GM18498 (cell line): ENCODE data around the gene OR2A25.
"Not testable (repeated sequence)": the region's sequence is repeated elsewhere in the genome, so short reads cannot be mapped to it uniquely, and the experiment has no call there.

Experiments
- ATAC-seq: cut with Tn5 transposase; IDR thresholded peaks from one replicate; pipeline ENCODE4 v1.9.1; 2021; ENCODE audit warnings: mild to moderate bottlenecking, moderate library complexity; ENCODE audit not compliant: unreplicated experiment

Gene OR2A25, protein sequence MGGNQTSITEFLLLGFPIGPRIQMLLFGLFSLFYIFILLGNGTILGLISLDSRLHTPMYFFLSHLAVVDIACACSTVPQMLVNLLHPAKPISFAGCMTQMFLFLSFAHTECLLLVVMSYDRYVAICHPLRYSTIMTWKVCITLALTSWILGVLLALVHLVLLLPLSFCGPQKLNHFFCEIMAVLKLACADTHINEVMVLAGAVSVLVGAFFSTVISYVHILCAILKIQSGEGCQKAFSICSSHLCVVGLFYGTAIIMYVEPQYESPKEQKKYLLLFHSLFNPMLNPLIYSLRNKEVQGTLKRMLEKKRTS

DNA sequence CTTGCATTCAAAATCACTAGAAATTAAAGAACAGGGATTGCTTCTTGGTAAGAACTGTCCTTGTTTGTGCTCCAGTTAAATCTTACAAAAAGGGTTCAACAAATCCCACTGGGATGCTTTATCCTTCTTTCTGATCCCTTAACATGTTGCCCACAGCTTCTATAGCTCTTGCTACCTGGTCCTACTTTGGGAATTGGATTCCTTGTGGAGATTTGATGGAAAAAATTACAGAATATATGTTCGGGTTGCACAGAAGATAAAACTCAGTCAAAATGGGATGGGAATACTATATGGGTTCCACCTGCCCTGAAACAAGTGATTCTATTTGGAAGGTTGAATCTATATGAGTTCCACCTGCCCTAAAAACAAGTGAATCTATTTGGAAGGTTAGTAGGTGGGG lies at the start of gene OR2A25:
OR2A25 (plus strand) TSS at position 301 of the 400 bp plus-strand sequence. CDS start 4,409 bp downstream, outside the sequence.
- no peak for ATAC-seq

- no peak for ATAC-seq
These were observed 49.3 kb upstream of the OR2A25 start for GRCh38 chr7:144020340-144020739.

- ATAC-seq = no peak
These were observed 47.4 kb upstream of the OR2A25 start for GRCh38 chr7:144022169-144022568.

- no peak for ATAC-seq
These were observed 46.3 kb upstream of the OR2A25 start for GRCh38 chr7:144023171-144023827.

- ATAC-seq = no peak
These were observed 45.4 kb upstream of the OR2A25 start for GRCh38 chr7:144024213-144024612.

DNA sequence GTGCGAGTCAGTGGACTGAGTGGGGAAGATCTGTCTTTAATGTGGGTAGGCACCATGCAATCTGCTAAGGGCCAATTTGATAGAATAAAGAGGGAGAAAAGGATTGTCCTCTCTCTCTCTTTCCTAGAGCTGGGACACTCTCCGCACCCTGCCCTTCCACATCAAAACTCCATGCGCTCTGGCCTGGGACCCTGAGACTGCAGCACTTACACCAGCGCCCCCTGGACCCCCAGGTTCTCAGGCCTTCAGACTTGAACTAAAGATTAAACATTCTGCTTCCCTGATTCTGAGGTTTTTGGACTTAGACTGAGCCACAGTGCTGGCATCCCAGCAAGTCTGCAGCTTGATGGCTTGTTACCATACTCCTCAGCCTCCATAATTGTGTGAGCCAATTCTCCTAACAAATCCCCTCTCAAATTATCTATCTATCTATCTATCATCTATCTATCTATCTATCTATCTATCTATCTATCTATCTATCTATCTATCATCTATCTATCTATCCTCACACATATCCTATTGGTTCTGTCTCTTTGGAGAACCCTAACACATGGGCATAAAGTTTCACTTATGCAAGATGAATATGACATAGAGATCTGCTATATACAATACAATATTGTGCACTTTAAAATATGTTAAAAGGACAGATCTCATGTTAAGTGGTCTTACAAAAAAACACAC lies 43.3 kb upstream of the OR2A25 start:
- no peak for ATAC-seq

DNA sequence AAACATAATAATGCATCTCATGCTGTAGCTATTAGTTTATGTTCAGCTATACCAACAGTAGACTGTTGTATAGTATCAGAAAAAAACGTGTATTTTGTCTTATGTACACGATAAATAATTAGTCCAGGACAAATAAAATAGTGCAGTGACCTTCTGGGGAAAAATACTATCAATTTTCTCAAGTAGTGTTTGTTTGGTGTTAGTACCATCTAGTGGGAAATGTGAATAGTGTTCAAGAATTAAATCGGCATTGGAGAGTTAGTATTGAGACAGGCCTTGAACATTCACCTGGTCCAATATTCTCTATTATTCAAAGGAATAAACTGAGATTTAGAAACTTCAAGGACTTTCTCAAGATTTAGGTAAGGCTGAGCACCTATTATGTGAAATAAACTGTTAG lies 42.5 kb upstream of the OR2A25 start:
- ATAC-seq = no peak

- ATAC-seq = no peak
These were observed 41.6 kb upstream of the OR2A25 start for GRCh38 chr7:144027974-144028373.

DNA sequence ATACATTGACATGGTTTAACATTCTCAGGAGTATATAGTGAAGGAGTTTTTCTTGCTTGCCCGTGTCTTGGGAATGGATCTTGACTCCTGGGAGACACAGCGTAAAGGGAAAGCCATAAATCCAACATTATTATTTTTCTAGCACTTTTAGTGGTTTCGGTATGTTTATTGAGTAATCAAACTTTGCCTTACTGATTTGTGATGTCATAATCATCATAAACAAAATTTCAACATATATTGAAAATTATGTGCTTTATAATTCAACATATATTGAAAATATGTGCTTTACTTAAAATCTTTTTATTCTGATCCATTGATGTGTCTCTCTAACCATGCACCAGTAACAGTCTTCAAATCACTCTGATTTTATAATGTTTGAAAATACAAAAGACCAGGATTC lies 41.1 kb upstream of the OR2A25 start:
- no peak for ATAC-seq

DNA sequence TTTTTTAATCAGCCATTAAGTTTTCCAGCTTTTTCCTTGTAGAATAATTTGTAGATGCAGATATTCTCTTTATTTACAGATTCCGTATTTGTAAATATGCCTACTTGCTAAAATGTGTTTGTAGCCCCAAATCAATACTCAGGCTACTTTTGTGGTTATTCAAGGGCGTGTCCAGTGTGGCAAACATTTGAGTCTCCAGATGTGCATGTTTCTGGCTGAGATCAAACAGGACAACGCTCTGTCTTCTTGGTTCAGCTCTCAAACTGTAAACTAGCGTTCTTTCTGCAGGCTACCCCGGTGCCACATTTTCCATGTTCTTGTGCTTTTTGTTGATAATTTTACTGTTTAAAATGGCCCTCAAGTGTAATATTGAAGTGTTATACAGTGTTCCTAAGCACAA lies 37.1 kb upstream of the OR2A25 start:
- no peak for ATAC-seq

DNA sequence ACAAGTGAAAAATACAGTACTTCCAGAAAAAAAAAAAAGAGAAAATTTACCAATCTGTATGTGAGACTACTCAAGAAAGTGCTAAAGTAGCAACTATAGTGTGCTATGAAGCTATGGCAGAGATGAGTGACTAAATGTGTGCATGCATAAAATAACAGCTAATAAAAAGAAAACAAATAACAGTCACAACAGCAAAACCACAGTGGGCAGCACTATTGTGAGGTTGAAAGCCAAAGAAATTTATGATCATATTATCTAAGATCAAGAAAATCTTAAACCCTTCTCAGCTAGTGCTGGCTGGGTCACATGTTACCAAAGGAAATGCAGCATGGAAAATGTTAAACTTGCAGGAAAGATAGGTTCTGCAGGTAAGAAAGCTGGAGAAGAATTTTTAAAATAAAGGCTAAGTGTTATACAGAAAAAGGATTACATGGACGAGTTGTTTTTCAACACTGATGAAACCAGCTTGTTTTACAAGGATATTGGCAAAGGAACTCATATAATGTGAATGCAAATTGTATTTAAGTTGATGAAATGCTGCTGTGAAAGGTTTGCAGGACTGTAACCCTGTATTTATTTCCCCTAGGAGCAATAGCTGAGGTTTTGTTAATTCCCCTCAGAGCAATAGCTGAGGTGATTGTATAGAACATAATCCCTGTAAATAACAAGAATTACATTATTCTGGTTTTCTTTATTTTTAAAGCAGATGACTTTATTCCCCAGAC lies 36.5 kb upstream of the OR2A25 start:
- ATAC-seq = no peak

DNA sequence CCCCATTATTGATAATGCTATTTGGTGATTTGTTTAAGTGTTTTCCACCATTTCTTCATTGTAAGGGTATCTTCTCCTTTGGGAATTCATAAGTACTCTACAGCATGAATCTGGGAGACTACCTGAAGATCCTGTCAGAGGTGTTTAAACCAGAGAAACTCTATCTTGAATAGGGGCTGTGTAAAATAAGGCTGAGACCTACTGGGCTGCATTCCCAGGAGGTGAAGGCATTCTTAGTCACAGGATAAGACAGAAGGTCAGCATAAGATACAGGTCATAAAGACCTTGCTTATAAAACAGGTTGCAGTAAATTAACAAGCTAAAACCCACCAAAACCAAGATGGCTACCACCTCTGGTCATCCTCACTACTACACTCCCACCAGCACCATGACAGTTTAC lies 34.2 kb upstream of the OR2A25 start:
- no peak for ATAC-seq

DNA sequence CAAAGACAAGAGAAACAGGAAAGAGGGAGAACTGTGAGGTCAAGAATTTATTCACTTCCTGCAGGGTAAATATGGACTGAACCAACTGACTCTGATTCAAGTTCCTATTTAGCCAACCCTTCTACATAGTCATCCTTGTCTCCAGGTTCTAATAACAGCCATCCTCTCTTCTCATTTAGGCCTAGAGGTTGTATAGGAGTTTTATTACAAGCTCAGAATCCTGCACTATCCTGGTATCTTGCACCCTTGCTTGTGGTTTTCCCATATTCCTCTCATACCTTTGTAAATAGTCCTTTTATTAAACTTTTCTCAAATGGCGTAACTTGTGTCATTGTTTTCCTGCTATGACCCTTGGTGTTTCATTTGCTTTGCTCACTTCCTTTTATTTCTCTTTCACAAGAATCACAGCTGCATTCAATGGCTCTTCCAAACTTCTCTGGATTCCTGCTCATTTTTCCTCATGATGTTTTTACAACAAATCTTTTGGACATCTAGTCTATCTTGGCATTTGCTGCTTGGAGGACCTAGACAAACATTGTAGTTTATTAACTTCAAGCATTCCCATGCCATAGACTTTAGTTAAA lies 33.2 kb upstream of the OR2A25 start:
- no peak for ATAC-seq

DNA sequence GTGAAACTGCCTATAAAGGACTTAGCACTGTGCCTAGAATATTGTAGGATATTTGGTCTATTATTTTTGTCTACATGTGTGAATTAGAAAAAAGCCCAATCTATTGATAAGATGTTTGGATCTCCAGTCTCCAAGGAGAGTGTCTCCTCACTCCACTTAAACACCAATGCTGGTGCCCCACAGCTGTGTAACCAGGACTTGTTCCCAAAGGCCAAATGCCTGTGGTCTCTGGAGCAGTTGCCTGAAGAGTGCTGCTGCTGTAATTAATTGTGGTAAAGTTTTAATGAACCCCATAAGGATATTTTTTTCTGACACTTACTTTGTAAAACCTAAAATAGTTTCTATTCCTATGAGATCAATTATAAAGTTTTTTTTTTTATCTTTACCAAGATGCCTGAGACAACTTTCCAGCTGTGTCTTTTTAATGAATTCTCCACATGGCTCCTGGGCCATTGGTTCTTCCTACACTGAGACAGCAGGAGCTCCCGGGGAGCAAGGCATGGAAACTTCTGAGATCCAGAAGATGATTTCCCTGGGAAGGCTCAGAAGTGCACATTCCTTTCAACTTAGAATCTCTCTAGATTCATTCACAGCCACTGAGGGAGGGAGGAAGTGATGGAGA lies 32.1 kb upstream of the OR2A25 start:
- no peak for ATAC-seq

GRCh38 chr7:144038887-144039286 lies 30.7 kb upstream of the OR2A25 start:
- ATAC-seq = no peak

GRCh38 chr7:144048648-144049047 lies 21.0 kb upstream of the OR2A25 start, which contains the start of gene OR2A5:
Gene OR2A5, plus strand, starts transcription at chr7:144048948. Its CDS starts 1,454 bp downstream, at chr7:144050402.
- no peak for ATAC-seq

GRCh38 chr7:144049491-144049890 lies 20.1 kb upstream of the OR2A25 start:
- no peak for ATAC-seq

DNA sequence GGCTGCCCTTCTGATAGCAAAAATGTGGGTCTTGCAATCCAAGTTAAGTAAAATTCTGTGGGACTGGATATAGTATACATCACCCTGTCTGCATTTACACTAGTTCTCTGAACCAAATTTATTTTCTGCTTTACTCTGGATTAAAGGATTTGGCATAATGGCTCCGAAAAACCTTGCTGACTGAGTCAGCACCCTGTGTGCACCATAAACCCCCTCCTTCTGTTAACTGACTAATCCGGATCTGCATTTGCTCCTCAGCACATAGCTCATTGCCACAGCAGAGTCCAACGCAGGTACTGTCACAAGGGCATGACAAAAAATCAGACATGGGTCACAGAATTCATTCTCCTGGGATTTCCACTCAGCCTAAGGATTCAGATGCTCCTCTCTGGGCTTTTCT lies 19.5 kb upstream of the OR2A25 start:
- ATAC-seq = no peak

DNA sequence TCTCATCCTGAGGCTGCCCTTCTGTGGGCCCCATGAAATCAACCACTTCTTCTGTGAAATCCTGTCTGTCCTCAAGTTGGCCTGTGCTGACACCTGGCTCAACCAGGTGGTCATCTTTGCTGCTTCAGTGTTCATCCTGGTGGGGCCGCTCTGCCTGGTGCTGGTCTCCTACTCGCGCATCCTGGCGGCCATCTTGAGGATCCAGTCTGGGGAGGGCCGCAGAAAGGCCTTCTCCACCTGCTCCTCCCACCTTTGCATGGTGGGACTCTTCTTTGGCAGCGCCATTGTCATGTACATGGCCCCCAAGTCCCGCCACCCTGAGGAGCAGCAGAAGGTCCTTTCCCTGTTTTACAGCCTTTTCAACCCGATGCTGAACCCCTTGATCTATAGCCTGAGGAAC lies 18.7 kb upstream of the OR2A25 start:
- ATAC-seq = not testable (repeated sequence)

DNA sequence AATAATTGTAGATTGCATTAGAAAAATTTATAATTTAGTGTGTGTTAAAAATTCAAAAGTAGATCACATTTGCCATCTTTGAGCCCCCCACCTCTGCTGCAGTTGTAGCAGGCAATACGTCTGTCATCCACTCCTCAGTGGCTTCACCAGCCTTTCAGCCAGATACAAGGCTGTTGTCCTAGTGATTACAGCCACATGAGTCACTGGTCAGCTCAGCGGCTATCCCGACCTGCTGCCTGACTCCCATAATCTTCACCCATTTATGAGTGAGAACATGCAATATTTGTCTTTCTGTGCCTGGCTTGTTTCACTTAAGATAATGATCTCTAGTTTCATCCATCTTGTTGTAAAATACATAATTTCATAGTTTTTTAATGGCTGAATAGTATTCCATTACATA lies 11.7 kb upstream of the OR2A25 start:
- ATAC-seq = no peak
